ENCODE data around the gene LRRC3. TPM values are rescaled to one million over a fixed set of nuclear protein-coding genes. Genes with fewer than 3 reads are reported as not detected.

Gene LRRC3
- total and polyA plus RNA-seq, 2 of the 4 experiments (the other 2 are of a cell fraction) = under 0.01 to 0.38 TPM

- TF ChIP-seq RCOR1 (IDR thresholded peaks at IDR 0.05; ENCODE audit: insufficient replicate concordance, low read length) (no peak), CHD1 (IDR thresholded peaks at IDR 0.05; ENCODE audit: low read depth, low read length) (no peak), RFX5 (IDR thresholded peaks at IDR 0.05; ENCODE audit: low read depth, low read length) (no peak), POLR2A (IDR thresholded peaks at IDR 0.05; ENCODE audit: low read depth, low read length) (no peak), SMC3 (IDR thresholded peaks at IDR 0.05; ENCODE audit: low read depth, low read length) (no peak), RAD21 (IDR thresholded peaks at IDR 0.05; ENCODE audit: low read length) (no peak), MXI1 (IDR thresholded peaks at IDR 0.05; ENCODE audit: borderline replicate concordance, low read depth, low read length) (no peak), NFE2L2 (IDR thresholded peaks at IDR 0.05; ENCODE audit: low read depth, low read length) (no peak), CTCF (conservative IDR thresholded peaks at IDR 0.05; ENCODE audit: low read depth, low read length) (no peak), CEBPB (IDR thresholded peaks at IDR 0.05; ENCODE audit: low read depth, low read length) (no peak), BHLHE40 (IDR thresholded peaks at IDR 0.05; ENCODE audit: low read depth, low read length) (no peak)
- TF ChIP-seq, protein P1, sequence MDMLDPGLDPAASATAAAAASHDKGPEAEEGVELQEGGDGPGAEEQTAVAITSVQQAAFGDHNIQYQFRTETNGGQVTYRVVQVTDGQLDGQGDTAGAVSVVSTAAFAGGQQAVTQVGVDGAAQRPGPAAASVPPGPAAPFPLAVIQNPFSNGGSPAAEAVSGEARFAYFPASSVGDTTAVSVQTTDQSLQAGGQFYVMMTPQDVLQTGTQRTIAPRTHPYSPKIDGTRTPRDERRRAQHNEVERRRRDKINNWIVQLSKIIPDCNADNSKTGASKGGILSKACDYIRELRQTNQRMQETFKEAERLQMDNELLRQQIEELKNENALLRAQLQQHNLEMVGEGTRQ (IDR thresholded peaks at IDR 0.05; ENCODE audit: low read depth, low read length) = no peak
- H3K23ac ChIP-seq (ENCODE audit: low read depth, low read length) = no peak overlapping the region
- H2BK15ac ChIP-seq (ENCODE audit: low read depth, low read length) = no peak overlapping the region
- no TSS peak for BruUV-seq (replicated peaks)
- POLR2A ChIA-PET (ENCODE audit: unreplicated experiment) = no interaction called here
- no peaks in the 10 kb centered on the region for H3K79me1 ChIP-seq (ENCODE audit: low read depth in 1 of 2, low read length in 2 of 2)
- no peak overlapping the region for H4K91ac ChIP-seq (ENCODE audit: insufficient read depth, low read depth, low read length)
- intact Hi-C loops (cut with micrococcal nuclease) (no loop called here), dilution Hi-C loops (cut with HindIII; ENCODE audit: low sequenced_read_pairs, unreplicated experiment) (no loop called here), in situ Hi-C loops (cut with MboI; ENCODE audit: low sequenced_read_pairs) (no loop called here)
- H3K9ac ChIP-seq (ENCODE audit: low read depth, low read length) = no peak overlapping the region
- no peak overlapping the region for H3K27ac ChIP-seq (ENCODE audit: insufficient read depth, low read length)
- H3K4me1 ChIP-seq (ENCODE audit: control insufficient read depth, insufficient read depth, low read length) = no peaks in the 10 kb centered on the region
- no peak overlapping the region for H3K18ac ChIP-seq (ENCODE audit: low read depth, low read length)
- H3K4ac ChIP-seq (ENCODE audit: low read depth, low read length) = no peak overlapping the region
- no peak overlapping the region for H3K14ac ChIP-seq (replicated peaks; ENCODE audit: low read depth, low read length)
- H2BK5ac ChIP-seq (ENCODE audit: low read depth, low read length, poor library complexity, severe bottlenecking) = no peak overlapping the region
- DNase-seq (no peak), ATAC-seq (ENCODE audit: low read depth) (no peak)
- peaks cover 26% of the 10 kb centered on the region for H3K27me3 ChIP-seq (ENCODE audit: control insufficient read depth, insufficient read depth, low read length)
- CTCF ChIA-PET = no interaction called here
- H3K56ac ChIP-seq (ENCODE audit: extremely low read depth, insufficient read depth, low read length) = no peak overlapping the region
- no peak overlapping the region for H2BK20ac ChIP-seq (ENCODE audit: low read depth, low read length)
- 54% methylated on average over 13 of the region's 27 CpGs; no CpG with 5 or more reads in 1 of the 2 experiments for WGBS, 2 experiments (ENCODE audit: extremely low coverage in 2 of 2, insufficient read length in 1 of 2)
- H2AK5ac ChIP-seq (ENCODE audit: low read depth, low read length) = no peak overlapping the region
- no peak overlapping the region for H2AFZ ChIP-seq (replicated peaks; ENCODE audit: low read length, poor library complexity)
- no peak overlapping the region for H2BK120ac ChIP-seq (ENCODE audit: low read depth, low read length)
- H3K4me3 ChIP-seq (ENCODE audit: insufficient read depth, low read depth, low read length) = no peak overlapping the region
- no peak overlapping the region for H4K5ac ChIP-seq (ENCODE audit: low read depth, low read length)
- no peak overlapping the region for H2AK9ac ChIP-seq (replicated peaks; ENCODE audit: low read depth, low read length, poor library complexity)
- H3K36me3 ChIP-seq (ENCODE audit: control insufficient read depth, insufficient read depth, low read length) = no peaks in the 10 kb centered on the region
- H4K20me1 ChIP-seq (ENCODE audit: insufficient read depth, low read length) = no peaks in the 10 kb centered on the region
- H4K8ac ChIP-seq (ENCODE audit: low read depth in 2 of 2, low read length in 2 of 2) = no peak overlapping the region
- no peaks in the 10 kb centered on the region for H3K9me1 ChIP-seq (ENCODE audit: insufficient read depth, low read length)
- no peak overlapping the region for H3K4me2 ChIP-seq (ENCODE audit: low read depth, low read length)
- peaks cover 21% of the 10 kb centered on the region for H3K9me3 ChIP-seq (ENCODE audit: control insufficient read depth, insufficient read depth, low read length)
Measured at GRCh38 chr21:44496564-44497550, 41.5 kb downstream of the LRRC3 start.

All from IMR-90 (cell line).